ENCODE data around the gene LENEP. TPM values are rescaled to one million over a fixed set of nuclear protein-coding genes. Genes with fewer than 3 reads are reported as not detected.
A peak's percentile ranks its signal among the peaks of the same experiment; 100 is the strongest.

LENEP gene
- total RNA-seq, 1 experiment from 2014 or later = 0.64 TPM

- DNase-seq (ENCODE audit: low read depth) = no peak
Observed at GRCh38 chr1:155023627-155024026, 30.2 kb downstream of the LENEP start.

- DNase-seq (ENCODE audit: low read depth) = no peak
Observed at GRCh38 chr1:155024315-155024714, 30.9 kb downstream of the LENEP start.

- DNase-seq (ENCODE audit: low read depth) = no peak
Observed at GRCh38 chr1:155026154-155026553, 32.8 kb downstream of the LENEP start.

- peak; percentile 52 for DNase-seq (ENCODE audit: low read depth)
Observed at GRCh38 chr1:155026588-155026987, 33.2 kb downstream of the LENEP start.

- DNase-seq (ENCODE audit: low read depth) = no peak
Observed at GRCh38 chr1:155029513-155030242, 36.3 kb downstream of the LENEP start.

- no peak for DNase-seq (ENCODE audit: low read depth)
Observed at GRCh38 chr1:155030243-155030795, 36.9 kb downstream of the LENEP start.

GRCh38 chr1:155030899-155031298, 37.5 kb downstream of the LENEP start:
- DNase-seq (ENCODE audit: low read depth) = no peak

- no peak for DNase-seq (ENCODE audit: low read depth)
Observed at GRCh38 chr1:155032886-155033285, 39.5 kb downstream of the LENEP start.

- DNase-seq (ENCODE audit: low read depth) = no peak
Observed at GRCh38 chr1:155033524-155033923, 40.1 kb downstream of the LENEP start, which contains the start of the genes DCST1 and DCST2. Gene DCST1, plus strand, starts transcription at chr1:155033824. Its CDS starts 213 bp downstream, at chr1:155034037. Gene DCST2, minus strand, starts transcription at chr1:155033781. Its CDS starts 80 bp downstream, at chr1:155033701.

- no peak for DNase-seq (ENCODE audit: low read depth)
Observed at GRCh38 chr1:155034318-155035208, 41.2 kb downstream of the LENEP start.

- DNase-seq (ENCODE audit: low read depth) = no peak
Observed at GRCh38 chr1:155035936-155036335, 42.5 kb downstream of the LENEP start.

- no peak for DNase-seq (ENCODE audit: low read depth)
Observed at GRCh38 chr1:155037043-155037442, 43.7 kb downstream of the LENEP start.

GRCh38 chr1:155037851-155038441, 44.6 kb downstream of the LENEP start:
- no peak for DNase-seq (ENCODE audit: low read depth)

- DNase-seq (ENCODE audit: low read depth) = peak; percentile 56
Observed at GRCh38 chr1:155038602-155039307, 45.4 kb downstream of the LENEP start.

GRCh38 chr1:155039308-155039669, 45.9 kb downstream of the LENEP start:
- DNase-seq (ENCODE audit: low read depth) = no peak

GRCh38 chr1:155040358-155041093, 47.1 kb downstream of the LENEP start:
- no peak for DNase-seq (ENCODE audit: low read depth)

GRCh38 chr1:155042789-155043188, 49.4 kb downstream of the LENEP start:
- DNase-seq (ENCODE audit: low read depth) = no peak

GRCh38 chr1:155043301-155043702, 49.9 kb downstream of the LENEP start:
- no peak for DNase-seq (ENCODE audit: low read depth)

- DNase-seq (ENCODE audit: low read depth) = no peak
Observed at GRCh38 chr1:155043793-155044192, 50.4 kb downstream of the LENEP start.

Measured in HT1080 (cell line).